Brain microvascular endothelial cell (primary cell): Measurements from ENCODE around the gene BAG3.

Experiments
- DNase-seq: peaks from one replicate; pipeline ENCODE4 v3.0.0-alpha.2; 2020
- H3K27ac ChIP-seq: fragments of 250-450 bp; sonication (Bioruptor Pico); 2 replicates; pipeline ENCODE4 v1.5.1; 2020; ENCODE audit warnings: mild to moderate bottlenecking, moderate library complexity
- H3K27me3 ChIP-seq: fragments of 250-450 bp; sonication (Bioruptor Pico); replicated peaks from 2 replicates; pipeline ENCODE4 v1.5.1; 2020; ENCODE audit warnings: mild to moderate bottlenecking
- H3K36me3 ChIP-seq: fragments of 250-450 bp; sonication (Bioruptor Pico); replicated peaks from 2 replicates; pipeline ENCODE4 v1.5.1; 2020; ENCODE audit warnings: mild to moderate bottlenecking
- H3K4me3 ChIP-seq: 2 replicates; pipeline ENCODE4 v1.5.1; 2011; ENCODE audit warnings: low read depth, mild to moderate bottlenecking, control low read depth, low read length, moderate library complexity
- CTCF ChIP-seq: IDR thresholded peaks from 2 replicates; pipeline ENCODE4 v1.5.1; 2011; ENCODE audit warnings: low read depth, mild to moderate bottlenecking, moderate library complexity, low read length, control low read depth, inconsistent platforms; ENCODE audit errors: missing control alignments
- in situ Hi-C: cut with HindIII; loops from 2 replicates; pipeline ENCODE4 v1.10.0; 2017; ENCODE audit warnings: low sequenced_read_pairs, low pct_ligation_motif_present

BAG3 gene

DNA sequence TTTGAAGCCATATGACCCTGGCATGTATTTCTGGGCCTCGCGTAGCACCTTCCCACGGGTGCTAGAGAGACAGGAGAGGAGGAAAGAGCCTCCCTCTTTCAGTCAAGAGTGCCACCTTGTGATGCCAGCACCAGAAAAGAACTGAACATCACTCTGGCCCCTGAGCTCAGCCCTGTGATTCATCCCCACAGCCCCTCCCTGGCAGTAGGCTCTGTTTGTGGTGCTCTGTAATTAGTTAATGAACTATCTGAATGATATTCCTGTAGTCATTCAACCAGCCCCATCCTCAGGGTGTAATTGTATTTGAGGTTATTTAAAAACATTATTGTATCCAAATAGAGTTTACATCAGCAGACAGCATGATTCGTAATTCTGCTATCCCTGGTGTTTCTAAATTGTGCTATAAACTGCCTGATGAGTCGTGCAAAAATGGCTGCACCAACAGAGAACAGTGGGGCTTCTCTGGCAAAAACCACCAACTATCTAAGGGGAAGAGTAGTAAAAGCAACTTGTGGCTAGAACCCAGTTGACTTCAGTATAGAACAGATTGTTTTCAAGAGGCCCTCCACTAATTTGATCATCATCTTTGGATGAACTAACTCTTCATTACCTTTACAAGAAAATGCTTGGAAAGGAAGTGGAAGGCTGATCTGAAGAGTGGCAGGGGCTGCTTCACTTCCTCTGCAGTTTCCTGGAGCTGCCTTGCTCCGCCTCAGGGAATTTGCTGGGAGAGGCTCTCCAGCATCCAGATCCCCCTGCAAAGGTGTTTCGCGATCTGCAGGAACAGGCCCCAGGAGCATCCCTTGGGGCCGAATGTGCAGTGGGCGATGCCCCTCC lies 30.7 kb upstream of the BAG3 start:
- no peaks in the 10 kb centered on the region for H3K27me3 ChIP-seq
- in situ Hi-C loops, result no loop called here
- no peak for TF ChIP-seq CTCF
- no peaks in the 10 kb centered on the region for H3K36me3 ChIP-seq
- no peak overlapping the region for H3K4me3 ChIP-seq
- peak; percentile 4 for DNase-seq
- H3K27ac ChIP-seq, result no peak overlapping the region

GRCh38 chr10:119621078-119621384 lies 30.1 kb upstream of the BAG3 start:
- in situ Hi-C loops, result no loop called here
- DNase-seq, result no peak
- Histone ChIP-seq H3K27ac (no peak overlapping the region), H3K36me3 (no peaks in the 10 kb centered on the region), H3K4me3 (no peak overlapping the region), H3K27me3 (no peaks in the 10 kb centered on the region)
- no peak for TF ChIP-seq CTCF

GRCh38 chr10:119625570-119626280 lies 25.5 kb upstream of the BAG3 start:
- no peak for DNase-seq
- H3K36me3 ChIP-seq, result no peaks in the 10 kb centered on the region
- in situ Hi-C loops, result no loop called here
- no peaks in the 10 kb centered on the region for H3K27me3 ChIP-seq
- H3K4me3 ChIP-seq, result no peak overlapping the region
- no peak overlapping the region for H3K27ac ChIP-seq
- peak; percentile 6 for TF ChIP-seq CTCF

DNA sequence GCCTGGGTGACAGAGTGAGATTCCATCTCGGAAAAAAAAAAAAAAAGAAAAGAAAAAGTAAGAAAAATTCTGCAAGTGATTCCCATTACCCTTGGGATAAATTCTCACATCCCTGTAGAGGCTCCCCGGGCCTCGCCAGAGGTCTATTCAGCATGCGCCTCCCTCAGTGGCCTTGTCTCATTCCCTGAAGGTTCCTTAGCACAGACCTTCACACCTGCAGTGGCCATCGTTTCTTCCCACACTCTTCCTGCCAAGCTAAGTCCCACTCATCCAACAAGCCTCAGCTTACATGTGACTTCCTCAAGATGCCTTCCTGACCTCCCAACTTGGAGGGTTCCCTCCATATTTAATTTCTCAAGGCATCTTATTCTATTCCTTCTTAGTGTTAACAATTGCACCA lies 20.9 kb upstream of the BAG3 start:
- H3K27me3 ChIP-seq, result no peaks in the 10 kb centered on the region
- in situ Hi-C loops, result no loop called here
- no peak for DNase-seq
- no peak overlapping the region for H3K27ac ChIP-seq
- H3K4me3 ChIP-seq, result no peak overlapping the region
- no peak for TF ChIP-seq CTCF
- H3K36me3 ChIP-seq, result no peaks in the 10 kb centered on the region

DNA sequence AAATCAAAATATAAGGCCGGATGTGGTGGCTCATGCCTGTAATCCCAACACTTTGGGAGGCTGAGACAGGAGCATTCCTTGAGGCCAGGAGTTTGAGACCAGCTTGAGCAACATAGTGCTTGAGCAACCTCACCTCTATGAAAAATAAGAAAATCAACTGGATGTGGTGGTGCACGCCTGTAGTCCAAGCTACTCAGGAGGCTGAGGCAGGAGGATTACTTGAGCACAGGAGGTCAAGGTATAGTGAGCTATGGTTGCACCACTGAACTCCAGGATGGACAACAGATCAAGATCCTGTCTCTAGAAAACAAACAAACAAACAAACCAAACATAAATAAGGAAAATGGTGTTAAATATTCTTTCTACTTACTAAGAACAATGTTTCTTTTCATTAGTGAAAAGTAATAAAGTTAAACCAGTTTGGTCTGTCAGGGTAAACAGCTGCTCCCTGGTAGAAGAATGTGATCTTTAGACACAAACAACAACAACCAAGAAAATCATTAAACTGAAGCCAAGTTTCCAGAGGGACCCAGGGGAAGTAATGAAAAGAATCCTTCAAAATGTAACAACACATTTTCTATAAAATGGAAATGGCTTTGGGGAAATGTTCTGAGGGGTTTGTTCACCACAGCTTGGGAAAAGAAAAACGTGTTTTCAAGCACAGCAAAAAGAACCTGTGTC lies 17.5 kb upstream of the BAG3 start:
- DNase-seq, result no peak
- Histone ChIP-seq H3K27me3 (no peaks in the 10 kb centered on the region), H3K4me3 (no peak overlapping the region), H3K36me3 (no peaks in the 10 kb centered on the region), H3K27ac (no peak overlapping the region)
- in situ Hi-C loops, result no loop called here
- TF ChIP-seq CTCF, result no peak
